Brain pericyte (primary cell): ENCODE results near the gene TSGA10IP.

Experiments used
- DNase-seq: peaks from one replicate; pipeline ENCODE4 v3.0.0-alpha.2; 2012; ENCODE audit warnings: low read depth, low spot score

TSGA10IP gene

GRCh38 chr11:66004186-66004585 lies 58.9 kb downstream of the TSGA10IP start:
- DNase-seq = no peak

- no peak for DNase-seq
These were observed 61.0 kb downstream of the TSGA10IP start for GRCh38 chr11:66006134-66006890.

DNA sequence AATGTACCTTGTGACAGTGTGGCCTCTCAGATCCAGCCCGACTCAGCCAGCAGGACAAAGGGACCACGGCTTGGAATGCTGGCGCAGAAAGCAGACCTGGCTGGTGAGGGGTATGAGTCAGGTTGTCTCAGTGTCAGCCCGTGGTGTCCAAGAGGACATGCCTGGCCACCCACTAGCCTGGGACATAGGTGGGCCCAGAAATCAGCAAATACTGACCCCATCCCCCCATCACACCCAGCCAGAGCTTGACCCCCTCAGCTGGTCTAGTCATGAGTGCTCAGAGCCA lies 61.6 kb downstream of the TSGA10IP start:
- DNase-seq = no peak

GRCh38 chr11:66007201-66007634 lies 61.9 kb downstream of the TSGA10IP start:
- DNase-seq = no peak

GRCh38 chr11:66008095-66008467 lies 62.8 kb downstream of the TSGA10IP start:
- DNase-seq = no peak

DNA sequence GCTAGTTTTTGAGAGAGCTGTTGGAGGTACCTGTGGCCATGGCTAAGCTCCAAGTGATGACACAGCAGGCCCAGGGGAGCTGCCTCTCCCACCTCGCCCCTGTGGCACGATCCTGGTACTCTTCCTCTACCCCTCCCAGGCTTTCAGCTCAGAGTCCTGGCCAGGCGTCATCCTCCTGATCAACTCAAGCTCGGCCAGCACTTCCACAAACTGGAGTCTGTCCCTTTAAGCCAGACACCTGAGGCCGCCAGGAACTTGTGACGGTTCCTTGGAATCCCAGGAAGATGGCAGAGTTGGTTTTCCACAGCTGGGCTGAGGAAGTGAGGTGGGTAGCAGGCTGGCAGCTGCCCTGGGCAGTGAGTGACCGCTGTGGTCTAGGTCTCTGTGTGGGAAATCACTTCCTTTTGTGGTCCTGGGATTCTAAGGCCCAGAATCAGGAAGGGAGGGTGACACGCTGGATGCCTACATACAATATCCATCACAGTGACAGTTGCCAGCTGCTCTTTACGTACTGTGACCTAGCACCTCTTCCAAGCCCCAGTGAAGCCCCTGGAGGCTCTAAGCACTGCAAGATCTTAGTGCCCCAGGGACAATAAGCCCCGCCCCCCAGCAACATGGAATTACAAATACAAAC lies 63.3 kb downstream of the TSGA10IP start:
- DNase-seq = no peak
